Liver (tissue), 9 donors: Measurements from ENCODE around the gene CFAP61. TPM values are rescaled to one million over a fixed set of nuclear protein-coding genes. Genes with fewer than 3 reads are reported as not detected.

ENCODE experiments used
- DNase-seq: peaks from one replicate; pipeline ENCODE4 v3.0.0-alpha.2; 2017; ENCODE audit warnings: low spot score
- H3K27ac ChIP-seq, 2 donors: one replicate each; pipeline ENCODE4 v1.7.0; 2013; ENCODE audit warnings: inconsistent platforms in 2 of 2, low read length in 2 of 2, control low read depth in 1 of 2, low read depth in 1 of 2, mild to moderate bottlenecking in 1 of 2
- H3K27me3 ChIP-seq, 4 donors: one replicate each; pipeline versions ENCODE4 v1.6.1 to v1.7.0; 2013; ENCODE audit warnings: low read length in 3 of 4, inconsistent platforms in 1 of 4, mild to moderate bottlenecking in 1 of 4, moderate library complexity in 1 of 4; ENCODE audit not compliant: control insufficient read depth in 4 of 4, insufficient read depth in 4 of 4
- H3K36me3 ChIP-seq, 4 donors: one replicate each; pipeline versions ENCODE4 v1.6.1 to v1.7.0; 2013; ENCODE audit warnings: low read length in 3 of 4, mild to moderate bottlenecking in 3 of 4, low read depth in 1 of 4, moderate library complexity in 1 of 4; ENCODE audit not compliant: control insufficient read depth in 4 of 4, insufficient read depth in 3 of 4
- H3K4me1 ChIP-seq, 4 donors: one replicate each; pipeline versions ENCODE4 v1.6.1 to v1.7.0; 2013; ENCODE audit warnings: low read length in 3 of 4, mild to moderate bottlenecking in 3 of 4, moderate library complexity in 1 of 4; ENCODE audit not compliant: control insufficient read depth in 4 of 4, insufficient read depth in 4 of 4
- H3K4me3 ChIP-seq, 3 donors: one replicate each; pipeline versions ENCODE4 v1.6.1 to v1.7.0; 2013; ENCODE audit warnings: low read length in 3 of 3, control low read depth in 1 of 3, low read depth in 1 of 3, mild to moderate bottlenecking in 1 of 3
- H3K9ac ChIP-seq, 2 donors: one replicate each; pipeline ENCODE4 v1.7.0; 2013; ENCODE audit warnings: low read length in 2 of 2, mild to moderate bottlenecking in 2 of 2, moderate library complexity in 2 of 2, control low read depth in 1 of 2, low read depth in 1 of 2
- H3K9me3 ChIP-seq, 4 donors: one replicate each; pipeline versions ENCODE4 v1.6.1 to v1.7.0; 2013; ENCODE audit warnings: low read length in 3 of 4; ENCODE audit not compliant: control insufficient read depth in 4 of 4
- FOXA2 ChIP-seq: IDR thresholded peaks from 2 replicates; pipeline ENCODE4 v1.6.1; 2016; ENCODE audit warnings: antibody characterized with exemption
- HNF4A ChIP-seq, 2 donors: conservative IDR thresholded peaks; 2 replicates each; pipeline ENCODE4 v1.6.1; 2016; ENCODE audit warnings: antibody characterized with exemption in 2 of 2, mild to moderate bottlenecking in 2 of 2
- JUND ChIP-seq, 2 donors: IDR thresholded peaks; 2 replicates each; pipeline ENCODE4 v1.6.1; 2016; ENCODE audit warnings: antibody characterized with exemption in 2 of 2
- MAX ChIP-seq: IDR thresholded peaks from 2 replicates; pipeline ENCODE4 v1.6.1; 2016; ENCODE audit warnings: antibody characterized with exemption
- REST ChIP-seq: IDR thresholded peaks from 2 replicates; pipeline ENCODE4 v1.6.1; 2016; ENCODE audit warnings: antibody characterized with exemption, mild to moderate bottlenecking
- RXRA ChIP-seq, 2 donors: IDR thresholded peaks; 2 replicates each; pipeline ENCODE4 v1.6.1; 2017 to 2018; ENCODE audit warnings: antibody characterized with exemption in 2 of 2, mild to moderate bottlenecking in 1 of 2
- WGBS: extraction: QIAGEN DNeasy Blood & Tissue Kit; methylation state at CpG from one replicate; pipeline ENCODE4 v1.1.7; 2013; 5-methylcytosine and 5-hydroxymethylcytosine counted together
- polyA plus RNA-seq, 2 donors: library from polyadenylated mRNA; stranded (reverse) in 1 of 2; unstranded in 1 of 2; fragments of 200-250 nt in 1 of 2; fragments of >200 nt in 1 of 2; fragmentation: Nextera tagmentation in 1 of 2; extraction: Ambion mirVana in 1 of 2; gene quantifications; one replicate each; pipeline versions ENCODE4 v1.2.1 to v1.2.3, GENCODE V29; 2013 to 2015
- total RNA-seq, 2 donors: library from RNA; depleted of rRNA; stranded (reverse); fragments of >200 nt; gene quantifications; one replicate each; pipeline ENCODE4 v1.2.3, GENCODE V29; 2014
- TF ChIP-seq, protein P1 (sequence below): fragments of 150-350 bp; IDR thresholded peaks from 2 replicates; pipeline ENCODE4 v1.5.1; 2017; ENCODE audit warnings: improper control_type of control experiment, low read depth, low read length; ENCODE audit not compliant: missing input control
- TF ChIP-seq, protein P2 (sequence below): IDR thresholded peaks from 2 replicates; pipeline ENCODE4 v1.6.1; 2016; ENCODE audit warnings: antibody characterized with exemption
- donor health status: healthy.
- donor health status: healthy.
- donor health status: healthy.
- donor health status: healthy.
- donor health status: healthy.

CFAP61 gene
- total and polyA plus RNA-seq, 4 donors = 0.05 TPM; not detected in 3

DNA sequence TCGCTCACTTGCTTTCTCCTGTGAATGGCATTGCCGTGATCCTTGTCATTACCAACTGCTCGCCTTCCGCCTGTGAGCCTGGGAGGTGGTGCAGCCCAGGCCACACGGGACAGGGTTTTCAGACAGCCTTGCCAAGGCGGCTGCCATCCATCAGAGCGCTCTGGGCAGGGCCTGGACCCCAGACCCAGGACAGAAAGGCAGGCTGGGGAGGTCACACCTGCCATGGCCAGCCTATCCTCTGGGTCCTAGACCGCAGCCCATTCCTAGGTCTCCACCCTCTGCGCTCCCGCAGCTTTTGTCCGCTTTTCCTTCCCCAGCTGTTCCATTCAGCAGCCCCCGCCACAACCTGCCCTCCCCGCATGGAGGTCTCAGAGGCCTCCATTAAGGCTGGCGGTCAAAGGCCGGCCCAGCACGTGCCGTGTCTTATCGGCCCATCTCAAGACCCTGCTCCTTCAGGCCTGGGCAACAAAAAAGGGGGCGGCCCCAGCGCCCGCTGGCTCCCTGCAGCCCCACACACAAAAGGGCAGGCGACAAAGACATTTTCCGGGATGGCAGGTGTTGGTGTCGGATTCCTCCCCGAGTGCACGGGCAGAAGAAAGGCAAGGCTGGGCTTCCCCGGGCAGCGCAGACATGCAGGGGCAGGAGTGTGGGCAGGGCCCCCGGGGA lies 343.7 kb downstream of the CFAP61 start:
- no peaks in the 10 kb centered on the region for H3K9me3 ChIP-seq

More for the DNA sequence above, 343.7 kb downstream of the CFAP61 start:
- TF ChIP-seq JUND (IDR thresholded peaks at IDR 0.05) = no peak
- TF ChIP-seq RXRA (IDR thresholded peaks at IDR 0.05) = no peak
- TF ChIP-seq, protein P1, sequence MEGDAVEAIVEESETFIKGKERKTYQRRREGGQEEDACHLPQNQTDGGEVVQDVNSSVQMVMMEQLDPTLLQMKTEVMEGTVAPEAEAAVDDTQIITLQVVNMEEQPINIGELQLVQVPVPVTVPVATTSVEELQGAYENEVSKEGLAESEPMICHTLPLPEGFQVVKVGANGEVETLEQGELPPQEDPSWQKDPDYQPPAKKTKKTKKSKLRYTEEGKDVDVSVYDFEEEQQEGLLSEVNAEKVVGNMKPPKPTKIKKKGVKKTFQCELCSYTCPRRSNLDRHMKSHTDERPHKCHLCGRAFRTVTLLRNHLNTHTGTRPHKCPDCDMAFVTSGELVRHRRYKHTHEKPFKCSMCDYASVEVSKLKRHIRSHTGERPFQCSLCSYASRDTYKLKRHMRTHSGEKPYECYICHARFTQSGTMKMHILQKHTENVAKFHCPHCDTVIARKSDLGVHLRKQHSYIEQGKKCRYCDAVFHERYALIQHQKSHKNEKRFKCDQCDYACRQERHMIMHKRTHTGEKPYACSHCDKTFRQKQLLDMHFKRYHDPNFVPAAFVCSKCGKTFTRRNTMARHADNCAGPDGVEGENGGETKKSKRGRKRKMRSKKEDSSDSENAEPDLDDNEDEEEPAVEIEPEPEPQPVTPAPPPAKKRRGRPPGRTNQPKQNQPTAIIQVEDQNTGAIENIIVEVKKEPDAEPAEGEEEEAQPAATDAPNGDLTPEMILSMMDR = no peak
- TF ChIP-seq, protein P2, sequence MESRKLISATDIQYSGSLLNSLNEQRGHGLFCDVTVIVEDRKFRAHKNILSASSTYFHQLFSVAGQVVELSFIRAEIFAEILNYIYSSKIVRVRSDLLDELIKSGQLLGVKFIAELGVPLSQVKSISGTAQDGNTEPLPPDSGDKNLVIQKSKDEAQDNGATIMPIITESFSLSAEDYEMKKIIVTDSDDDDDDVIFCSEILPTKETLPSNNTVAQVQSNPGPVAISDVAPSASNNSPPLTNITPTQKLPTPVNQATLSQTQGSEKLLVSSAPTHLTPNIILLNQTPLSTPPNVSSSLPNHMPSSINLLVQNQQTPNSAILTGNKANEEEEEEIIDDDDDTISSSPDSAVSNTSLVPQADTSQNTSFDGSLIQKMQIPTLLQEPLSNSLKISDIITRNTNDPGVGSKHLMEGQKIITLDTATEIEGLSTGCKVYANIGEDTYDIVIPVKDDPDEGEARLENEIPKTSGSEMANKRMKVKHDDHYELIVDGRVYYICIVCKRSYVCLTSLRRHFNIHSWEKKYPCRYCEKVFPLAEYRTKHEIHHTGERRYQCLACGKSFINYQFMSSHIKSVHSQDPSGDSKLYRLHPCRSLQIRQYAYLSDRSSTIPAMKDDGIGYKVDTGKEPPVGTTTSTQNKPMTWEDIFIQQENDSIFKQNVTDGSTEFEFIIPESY = no peak
- no peak for TF ChIP-seq MAX
- TF ChIP-seq HNF4A (conservative IDR thresholded peaks at IDR 0.05) = no peak
- TF ChIP-seq REST = no peak
- TF ChIP-seq FOXA2 = no peak
- Histone ChIP-seq H3K27ac (no peak overlapping the region), H3K9ac (no peak overlapping the region), H3K27me3 (no peaks in the 10 kb centered on the region), H3K4me3 (no peak overlapping the region), H3K4me1 (peaks cover 0 to 5% (median 2%) of the 10 kb centered on the region in 4 donors), H3K36me3 (peaks cover 5 to 66% (median 16%) of the 10 kb centered on the region in 4 donors)
- DNase-seq = no peak
- 98% methylated on average over 29 of the region's 29 CpGs for WGBS
